ENCODE measurements around the gene ONECUT2. TPM values are rescaled to one million over a fixed set of nuclear protein-coding genes. Genes with fewer than 3 reads are reported as not detected.

The ONECUT2 gene
- total and polyA plus RNA-seq, 9 donors, result under 0.01 to 0.30 (median 0.10) TPM

DNA sequence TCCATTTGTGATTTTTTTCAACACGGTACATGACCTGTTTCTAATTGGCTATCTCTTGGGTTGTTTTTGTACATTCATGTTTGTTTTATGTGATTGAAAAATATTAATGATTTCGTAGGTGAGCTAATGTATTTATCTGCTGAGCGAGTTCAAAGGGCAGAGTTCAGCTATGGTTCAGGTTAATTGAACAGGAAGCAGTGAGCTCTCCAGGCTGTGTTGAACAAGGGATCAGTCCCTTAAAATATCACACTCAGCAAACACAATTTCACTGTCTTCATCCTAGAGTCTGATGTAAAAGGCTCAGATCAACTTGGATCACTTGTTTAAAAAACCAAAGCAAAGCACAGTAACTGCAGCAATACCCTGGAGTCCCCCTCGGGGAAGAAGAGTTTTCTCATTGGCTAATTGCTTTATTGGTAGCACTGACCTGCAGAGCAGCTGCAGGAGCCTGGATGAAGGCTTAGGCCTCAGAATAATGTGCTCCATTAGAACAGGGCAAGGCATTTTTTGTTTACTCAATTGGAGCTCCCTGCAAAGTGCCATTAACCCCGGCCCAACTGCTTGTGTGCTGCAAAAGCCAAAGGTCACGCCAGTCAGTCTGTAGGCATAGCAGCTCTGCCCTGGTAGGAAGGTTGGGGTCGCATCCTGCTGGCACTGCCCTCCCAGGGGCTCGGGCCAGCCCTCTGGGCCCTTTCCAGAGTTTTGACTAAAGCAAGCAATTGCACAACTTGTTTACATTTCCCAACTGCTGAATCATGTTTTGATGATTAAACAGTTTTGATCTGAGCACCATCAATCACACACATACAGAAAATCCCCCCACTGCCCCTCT lies 10.5 kb downstream of the ONECUT2 start:
- Histone ChIP-seq H3K36me3 (no peaks in the 10 kb centered on the region), H3K27ac (no peak overlapping the region), H3K9me3 (peaks cover 0 to 4% of the 10 kb centered on the region in 2 donors), H3K4me1 (ENCODE audit: insufficient read depth) (no peaks in the 10 kb centered on the region), H3K27me3 (no peaks in the 10 kb centered on the region), H3K4me3 (no peak overlapping the region)
- intact Hi-C loops (cut with DNase I), result no loop called here
- DNase-seq, result no peak
- 37 to 41% (median 41%) methylated on average over 8 of the region's 8 CpGs for WGBS, 3 donors
- no peak for TF ChIP-seq EP300 (IDR thresholded peaks at IDR 0.05)
- TF ChIP-seq POLR2A (IDR thresholded peaks at IDR 0.05), result no peak
- TF ChIP-seq, protein P1, sequence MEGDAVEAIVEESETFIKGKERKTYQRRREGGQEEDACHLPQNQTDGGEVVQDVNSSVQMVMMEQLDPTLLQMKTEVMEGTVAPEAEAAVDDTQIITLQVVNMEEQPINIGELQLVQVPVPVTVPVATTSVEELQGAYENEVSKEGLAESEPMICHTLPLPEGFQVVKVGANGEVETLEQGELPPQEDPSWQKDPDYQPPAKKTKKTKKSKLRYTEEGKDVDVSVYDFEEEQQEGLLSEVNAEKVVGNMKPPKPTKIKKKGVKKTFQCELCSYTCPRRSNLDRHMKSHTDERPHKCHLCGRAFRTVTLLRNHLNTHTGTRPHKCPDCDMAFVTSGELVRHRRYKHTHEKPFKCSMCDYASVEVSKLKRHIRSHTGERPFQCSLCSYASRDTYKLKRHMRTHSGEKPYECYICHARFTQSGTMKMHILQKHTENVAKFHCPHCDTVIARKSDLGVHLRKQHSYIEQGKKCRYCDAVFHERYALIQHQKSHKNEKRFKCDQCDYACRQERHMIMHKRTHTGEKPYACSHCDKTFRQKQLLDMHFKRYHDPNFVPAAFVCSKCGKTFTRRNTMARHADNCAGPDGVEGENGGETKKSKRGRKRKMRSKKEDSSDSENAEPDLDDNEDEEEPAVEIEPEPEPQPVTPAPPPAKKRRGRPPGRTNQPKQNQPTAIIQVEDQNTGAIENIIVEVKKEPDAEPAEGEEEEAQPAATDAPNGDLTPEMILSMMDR (IDR thresholded peaks at IDR 0.05), result no peak

DNA sequence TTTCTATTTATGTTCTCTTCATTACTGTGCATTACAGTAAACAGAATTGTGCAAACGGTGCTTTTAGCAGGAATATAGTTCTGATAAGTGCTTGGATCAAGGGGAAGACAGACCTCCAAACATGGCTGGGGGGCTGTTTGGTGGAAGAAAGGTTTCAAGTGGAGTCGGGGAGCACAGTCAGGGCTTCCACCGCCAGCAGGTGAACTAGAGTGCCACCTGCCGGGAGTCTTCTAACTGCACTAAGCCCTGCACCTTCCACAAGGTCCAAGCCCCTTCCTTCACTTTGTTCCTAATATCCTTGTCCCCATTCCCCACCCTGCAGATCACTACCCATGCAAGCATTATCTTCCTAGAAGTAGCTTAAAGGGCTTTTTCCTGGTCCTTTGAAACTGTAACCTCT lies 11.1 kb downstream of the ONECUT2 start:
- WGBS, 3 donors, result 3 to 7% (median 6%) methylated on average over 4 of the region's 4 CpGs
- Histone ChIP-seq H3K9me3 (peaks cover 0 to 4% of the 10 kb centered on the region in 2 donors), H3K27ac (no peak overlapping the region), H3K27me3 (no peaks in the 10 kb centered on the region), H3K4me1 (ENCODE audit: insufficient read depth) (no peaks in the 10 kb centered on the region), H3K36me3 (no peaks in the 10 kb centered on the region), H3K4me3 (no peak overlapping the region)
- TF ChIP-seq POLR2A (IDR thresholded peaks at IDR 0.05) (no peak), EP300 (IDR thresholded peaks at IDR 0.05) (no peak)
- TF ChIP-seq, protein P1 (IDR thresholded peaks at IDR 0.05), result no peak
- intact Hi-C loops (cut with DNase I), result no loop called here
- DNase-seq, result no peak

DNA sequence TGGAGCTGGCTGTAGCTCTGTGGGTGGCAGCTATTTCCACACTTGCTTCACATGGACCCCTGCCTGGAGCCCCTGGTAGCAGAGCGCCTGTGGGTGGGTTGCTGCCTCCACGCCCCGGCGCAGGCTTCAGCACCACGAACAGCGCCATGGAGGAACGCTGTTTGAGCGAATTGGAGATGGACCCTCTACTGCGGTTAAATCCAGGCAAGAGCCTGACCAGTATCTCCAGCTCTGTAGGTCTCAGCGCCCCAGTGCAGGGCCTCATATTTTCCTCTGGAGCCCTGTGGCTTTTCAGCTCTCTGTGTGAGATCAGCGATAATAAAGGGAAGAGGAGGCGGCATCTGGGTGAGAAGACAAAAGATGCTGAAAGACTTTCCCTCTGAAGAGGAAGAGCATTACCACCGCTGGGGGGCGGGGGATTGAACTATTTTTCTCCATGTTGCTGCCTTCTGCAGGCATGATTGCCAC lies 12.0 kb downstream of the ONECUT2 start:
- Histone ChIP-seq H3K27me3 (no peaks in the 10 kb centered on the region), H3K36me3 (no peaks in the 10 kb centered on the region), H3K27ac (no peak overlapping the region), H3K4me3 (no peak overlapping the region), H3K9me3 (no peaks in the 10 kb centered on the region), H3K4me1 (ENCODE audit: insufficient read depth) (no peaks in the 10 kb centered on the region)
- intact Hi-C loops (cut with DNase I), result no loop called here
- no peak for DNase-seq
- 2% methylated on average over 14 of the region's 14 CpGs for WGBS, 3 donors
- TF ChIP-seq, protein P1 (IDR thresholded peaks at IDR 0.05), result no peak
- TF ChIP-seq EP300 (IDR thresholded peaks at IDR 0.05) (no peak), POLR2A (IDR thresholded peaks at IDR 0.05) (no peak)

DNA sequence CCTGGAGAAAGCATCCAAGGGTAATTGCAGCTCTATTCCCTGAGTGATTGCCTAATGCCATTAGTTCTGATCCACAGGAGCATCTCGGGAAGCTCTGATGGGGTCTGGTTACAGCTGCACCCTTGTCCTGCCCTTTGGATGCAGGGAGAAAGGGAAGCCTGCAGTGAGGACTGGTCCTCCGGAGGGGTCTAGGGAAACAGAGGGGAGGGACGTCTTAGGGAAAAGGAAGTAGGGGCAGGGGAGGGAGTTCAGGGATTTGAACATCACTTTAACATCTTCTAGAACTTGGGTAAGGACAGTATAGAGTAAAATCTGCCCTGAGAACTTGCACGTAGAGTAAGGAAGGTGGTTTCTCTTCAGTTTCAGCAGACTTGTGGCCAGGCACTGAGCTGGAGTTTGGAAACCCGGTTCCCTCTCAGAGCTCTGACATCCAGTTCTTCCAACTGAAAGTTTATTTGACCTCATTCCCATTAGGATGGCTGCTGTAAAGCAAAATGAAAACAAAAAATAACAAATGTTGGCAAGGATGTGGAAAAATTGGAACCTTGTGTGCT lies 20.5 kb downstream of the ONECUT2 start:
- Histone ChIP-seq H3K4me3 (no peak overlapping the region), H3K9me3 (no peaks in the 10 kb centered on the region), H3K36me3 (no peaks in the 10 kb centered on the region), H3K27me3 (no peaks in the 10 kb centered on the region), H3K4me1 (ENCODE audit: insufficient read depth) (no peaks in the 10 kb centered on the region), H3K27ac (no peak overlapping the region)
- no peak for DNase-seq
- 39 to 44% (median 43%) methylated on average over 5 of the region's 5 CpGs for WGBS, 3 donors
- TF ChIP-seq, protein P1 (IDR thresholded peaks at IDR 0.05), result no peak
- TF ChIP-seq POLR2A (IDR thresholded peaks at IDR 0.05), result no peak
- no peak for TF ChIP-seq EP300 (IDR thresholded peaks at IDR 0.05)
- intact Hi-C loops (cut with DNase I), result no loop called here

All from ovary (tissue), 9 donors.